Tongue (tissue), 2 donors: ENCODE data around the gene NUSAP1. TPM values are rescaled to one million over a fixed set of nuclear protein-coding genes. Genes with fewer than 3 reads are reported as not detected.
"Not testable (repeated sequence)": the region's sequence is repeated elsewhere in the genome, so short reads cannot be mapped to it uniquely, and the experiment has no call there.

Experiments used
- DNase-seq: peaks from one replicate; pipeline ENCODE4 v3.0.0-alpha.2; 2015
- total RNA-seq: library from RNA; depleted of rRNA; stranded (reverse); fragments of >200 nt; gene quantifications from one replicate; pipeline ENCODE4 v1.2.3, GENCODE V29; 2014

Gene NUSAP1
- total RNA-seq, 1 donor from 2014 or later, result 46.2 TPM

DNA sequence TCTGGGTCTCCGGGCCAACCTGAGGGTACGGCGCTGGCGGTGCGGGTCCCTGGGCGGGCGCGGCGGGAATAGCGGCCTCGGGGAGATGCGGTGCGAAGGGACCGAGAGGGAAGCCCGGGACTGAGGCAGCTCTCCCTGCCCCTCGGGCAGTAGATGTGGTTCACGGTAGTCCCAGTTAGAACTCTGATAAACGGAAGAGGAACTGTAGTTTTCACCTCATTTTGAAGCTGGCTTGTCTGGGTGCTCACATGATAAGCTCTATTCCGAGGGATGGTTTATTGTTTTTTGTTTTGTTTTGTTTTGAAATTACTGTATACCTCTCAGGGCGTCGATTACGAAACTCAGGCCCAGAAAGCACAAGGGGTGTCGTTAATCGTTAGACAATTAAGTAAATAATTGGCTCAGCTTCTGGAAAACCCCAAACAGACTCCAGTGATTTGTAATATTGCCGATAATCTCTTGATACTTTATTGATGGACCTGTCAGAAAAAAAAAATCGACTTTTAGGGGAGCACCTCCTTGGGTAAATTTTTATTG is 413 bp downstream of the NUSAP1 start:
- no peak for DNase-seq

DNA sequence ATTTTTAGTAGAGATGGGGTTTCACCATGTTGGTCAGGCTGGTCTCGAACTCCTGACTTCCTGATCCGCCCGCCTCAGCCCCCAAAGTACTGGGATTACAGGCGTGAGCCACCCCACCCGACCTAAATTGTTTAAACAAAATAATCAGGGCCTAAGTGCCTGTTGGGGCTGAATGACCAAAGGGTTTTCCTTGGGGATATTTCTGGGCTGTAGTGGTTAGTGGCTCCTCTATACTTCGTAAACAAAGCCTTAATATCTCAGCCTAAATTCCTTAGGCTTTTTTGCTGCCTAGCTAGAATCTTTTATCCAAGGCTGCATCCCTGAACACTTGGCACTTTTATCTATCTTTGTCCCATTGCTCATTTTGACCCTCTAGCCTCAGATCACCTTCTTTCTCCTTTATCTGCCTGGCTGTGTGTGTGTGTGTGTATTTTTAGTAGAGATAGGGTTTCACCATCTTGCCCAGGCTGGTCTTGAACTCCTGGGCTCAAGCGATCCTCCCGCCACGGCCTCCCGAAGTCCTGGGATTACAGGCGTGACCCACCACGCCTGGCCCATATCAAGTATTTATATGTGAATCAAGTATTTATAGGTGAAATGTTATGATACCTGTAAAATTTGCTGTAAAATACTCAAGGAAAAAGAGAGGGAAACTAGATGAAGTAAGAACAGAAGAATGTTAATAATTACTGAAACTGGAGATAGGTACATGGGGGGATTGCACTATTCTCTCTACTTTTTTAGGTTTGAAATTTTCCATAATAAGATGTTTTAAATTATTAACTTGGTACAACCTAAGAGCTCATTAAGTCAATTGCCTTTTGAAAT is 1.8 kb downstream of the NUSAP1 start:
- DNase-seq, result no peak

GRCh38 chr15:41336549-41336948 is 3.9 kb downstream of the NUSAP1 start:
- DNase-seq, result no peak

DNA sequence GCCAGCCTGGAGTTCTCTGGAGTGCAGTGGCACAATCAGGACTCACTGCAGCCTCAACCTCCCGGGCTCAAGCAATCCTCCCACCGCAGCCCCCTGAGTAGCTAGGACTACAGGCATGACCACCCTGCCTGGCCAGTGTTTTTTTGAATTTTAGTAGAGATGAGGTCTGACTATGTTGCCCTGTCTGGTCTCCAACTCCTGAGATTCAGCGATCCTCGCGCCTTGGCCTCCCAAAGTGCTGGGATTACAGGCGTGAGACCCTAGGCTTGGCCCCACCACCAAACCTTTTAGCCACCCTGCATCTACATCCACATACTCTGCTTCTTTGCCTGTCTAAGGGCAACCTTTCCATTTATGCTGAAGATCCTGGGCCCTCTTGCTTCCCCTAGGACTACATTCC is 4.4 kb downstream of the NUSAP1 start:
- DNase-seq, result no peak

DNA sequence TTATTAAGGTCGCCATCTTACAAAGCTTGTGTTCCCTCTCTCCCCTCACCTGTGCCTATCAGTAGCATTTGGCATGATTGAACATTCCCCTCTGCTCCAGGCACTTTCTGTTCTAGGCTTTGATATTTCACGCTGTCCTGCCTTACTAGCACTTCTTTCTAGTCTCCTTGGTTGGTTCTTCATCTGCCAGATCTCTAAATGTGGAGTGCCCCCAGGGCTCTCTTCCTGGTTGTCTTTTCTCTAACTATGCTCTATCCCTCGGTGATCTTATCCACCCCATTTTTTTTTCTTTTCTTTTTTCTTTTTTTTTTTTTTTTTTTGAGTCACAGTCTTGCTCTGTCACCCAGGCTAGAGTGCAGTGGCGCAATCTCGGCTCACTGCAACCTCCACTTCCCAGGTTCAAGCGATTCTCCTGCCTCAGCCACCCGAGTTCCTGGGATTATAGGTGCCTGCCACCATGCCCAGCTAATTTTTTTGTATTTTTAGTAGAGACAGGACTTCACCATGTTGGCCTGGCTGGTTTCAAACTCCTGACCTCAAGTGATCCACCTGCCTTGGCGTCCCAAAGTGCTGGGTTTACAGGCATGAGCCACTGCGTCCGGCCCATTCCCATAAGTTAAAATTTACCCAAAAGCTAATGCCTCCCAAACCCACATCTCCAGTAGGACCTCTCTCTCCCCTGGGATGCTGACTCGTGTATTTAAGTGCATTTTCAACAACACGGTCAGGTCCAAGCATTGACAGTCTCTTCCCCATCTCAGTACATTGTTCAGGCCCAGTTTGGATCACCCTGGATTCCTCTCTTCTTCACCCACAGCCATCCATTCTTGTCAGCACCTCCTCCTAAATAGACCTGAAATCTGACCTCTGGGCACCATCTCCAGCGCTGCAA is 5.2 kb downstream of the NUSAP1 start:
- DNase-seq, result no peak

DNA sequence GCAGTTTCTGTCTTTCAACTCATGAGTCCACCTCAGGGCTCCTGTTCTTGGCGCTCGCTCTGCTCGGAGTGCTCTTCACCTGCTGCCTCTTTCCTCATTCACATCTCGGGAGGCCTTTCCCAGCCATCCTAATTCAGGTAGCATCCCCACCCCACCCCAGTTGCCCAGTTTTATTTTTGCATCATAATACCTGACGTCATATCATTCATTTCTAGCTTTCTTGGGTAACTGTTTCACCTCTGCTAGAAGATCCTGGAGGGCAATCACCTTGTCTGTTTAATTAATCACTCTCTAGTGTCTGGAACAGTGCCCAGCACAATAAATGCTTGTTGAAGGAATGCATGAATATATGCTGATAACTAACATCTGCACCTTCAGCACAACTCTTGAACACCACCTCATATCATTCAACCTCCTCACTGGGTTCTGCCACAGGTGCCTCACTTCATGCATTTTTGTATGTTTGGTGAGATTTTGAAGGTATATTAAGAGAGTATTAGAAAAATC is 7.6 kb downstream of the NUSAP1 start:
- no peak for DNase-seq

DNA sequence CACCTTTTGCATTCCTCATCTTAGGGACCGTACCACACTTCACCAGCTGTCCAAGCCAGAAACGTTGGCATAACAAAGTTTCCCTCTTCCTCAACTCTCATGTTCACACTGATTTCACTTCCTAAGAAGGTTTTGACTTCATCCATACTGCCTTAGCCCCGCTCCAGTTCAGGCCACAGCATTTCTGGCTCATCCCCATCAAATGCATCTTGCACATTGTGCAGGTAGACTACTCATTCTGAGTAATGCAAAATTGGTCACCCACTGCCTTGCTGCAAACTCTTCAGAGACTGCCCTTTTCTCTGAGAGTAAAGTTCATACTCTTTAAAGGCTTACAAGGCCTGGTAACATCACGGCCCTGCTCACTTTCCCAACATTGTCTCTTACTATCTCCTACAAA is 8.8 kb downstream of the NUSAP1 start:
- DNase-seq, result no peak

DNA sequence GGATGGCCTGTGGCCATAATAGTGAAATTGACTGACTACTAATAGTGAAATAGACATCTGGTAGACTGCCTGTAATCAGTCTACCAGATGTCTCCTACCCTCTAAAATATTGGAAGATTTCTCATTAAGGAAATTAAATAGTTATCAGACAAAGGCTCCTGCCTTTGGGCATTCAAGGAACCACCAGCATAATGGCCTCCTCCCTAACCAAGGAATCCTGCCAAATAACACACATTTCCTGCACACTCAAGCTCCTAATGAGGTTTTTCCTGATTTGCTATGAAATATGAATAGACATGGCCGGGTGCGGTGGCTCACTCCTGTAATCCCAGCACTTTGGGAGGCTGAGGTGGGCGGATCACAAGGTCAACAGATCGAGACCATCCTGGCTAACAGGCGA is 14.6 kb downstream of the NUSAP1 start:
- DNase-seq, result no peak

DNA sequence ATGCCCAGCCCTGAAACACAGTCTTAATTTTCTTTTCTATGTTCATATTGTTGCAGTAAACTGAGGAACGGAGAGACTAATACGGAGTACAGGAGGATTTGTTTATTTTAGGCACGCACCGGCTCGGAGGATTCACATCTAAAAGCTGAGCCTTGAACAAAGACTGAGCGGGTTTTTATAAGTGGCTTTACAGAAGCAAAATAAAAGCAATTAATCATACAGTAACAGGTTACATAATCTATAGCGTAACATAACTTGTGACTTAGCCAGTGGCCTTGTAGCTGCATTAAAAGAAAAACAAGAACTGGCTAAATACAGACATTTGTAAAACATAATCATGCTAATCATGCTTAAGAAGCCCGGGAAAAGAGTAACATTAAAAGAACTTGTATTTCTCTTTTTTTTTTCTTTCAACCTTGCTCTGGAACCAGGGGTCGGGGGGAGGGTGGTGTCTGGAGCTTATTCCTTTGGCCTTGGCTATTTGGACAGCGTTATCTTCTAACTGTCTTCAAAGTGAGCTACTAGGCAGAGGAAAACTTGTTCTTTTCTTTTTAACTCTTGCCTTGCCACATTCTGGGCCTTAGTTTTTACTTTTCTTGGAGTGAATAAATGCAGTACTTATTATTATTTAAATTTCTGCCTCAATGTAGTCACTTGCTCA is 17.5 kb downstream of the NUSAP1 start:
- no peak for DNase-seq

DNA sequence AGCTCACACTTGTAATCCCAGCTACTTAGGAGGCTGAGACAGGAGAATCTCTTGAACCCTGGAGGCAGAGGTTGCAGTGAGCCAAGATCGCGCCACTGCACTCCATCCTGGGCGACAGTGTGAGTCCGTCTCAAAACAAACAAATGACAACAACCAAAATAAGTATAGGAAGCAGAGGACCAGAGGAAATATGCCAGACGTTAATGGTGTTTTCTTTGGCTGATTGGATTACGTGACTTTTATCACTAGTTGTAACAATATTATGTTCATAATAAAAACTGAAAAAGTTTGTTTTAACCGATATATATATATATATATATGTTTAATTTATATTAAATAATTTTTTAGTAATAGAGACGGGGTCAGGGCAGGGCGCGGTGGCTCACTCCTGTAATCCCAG is 21.7 kb downstream of the NUSAP1 start:
- no peak for DNase-seq

GRCh38 chr15:41367418-41367817 is 34.7 kb downstream of the NUSAP1 start:
- peak; percentile 16 for DNase-seq

DNA sequence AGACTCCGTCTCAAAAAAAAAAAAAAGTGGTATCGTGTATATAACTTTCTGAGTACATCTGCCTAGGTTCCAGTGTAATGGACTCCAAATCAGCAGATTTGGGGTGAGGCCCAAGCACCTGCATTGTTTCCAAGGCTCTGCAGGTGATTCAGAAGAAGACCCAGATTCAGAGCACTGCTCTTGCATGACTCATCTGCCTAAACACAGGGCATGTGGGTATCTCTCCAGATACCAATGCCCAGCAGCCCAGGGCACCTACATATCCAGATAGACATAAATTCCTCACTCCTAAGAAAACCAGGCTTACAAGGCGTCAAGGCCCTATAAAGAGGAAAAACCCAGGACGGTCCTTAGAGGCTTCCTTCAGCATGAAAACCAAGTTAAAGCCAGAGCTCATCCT is 45.3 kb downstream of the NUSAP1 start:
- DNase-seq, result no peak

DNA sequence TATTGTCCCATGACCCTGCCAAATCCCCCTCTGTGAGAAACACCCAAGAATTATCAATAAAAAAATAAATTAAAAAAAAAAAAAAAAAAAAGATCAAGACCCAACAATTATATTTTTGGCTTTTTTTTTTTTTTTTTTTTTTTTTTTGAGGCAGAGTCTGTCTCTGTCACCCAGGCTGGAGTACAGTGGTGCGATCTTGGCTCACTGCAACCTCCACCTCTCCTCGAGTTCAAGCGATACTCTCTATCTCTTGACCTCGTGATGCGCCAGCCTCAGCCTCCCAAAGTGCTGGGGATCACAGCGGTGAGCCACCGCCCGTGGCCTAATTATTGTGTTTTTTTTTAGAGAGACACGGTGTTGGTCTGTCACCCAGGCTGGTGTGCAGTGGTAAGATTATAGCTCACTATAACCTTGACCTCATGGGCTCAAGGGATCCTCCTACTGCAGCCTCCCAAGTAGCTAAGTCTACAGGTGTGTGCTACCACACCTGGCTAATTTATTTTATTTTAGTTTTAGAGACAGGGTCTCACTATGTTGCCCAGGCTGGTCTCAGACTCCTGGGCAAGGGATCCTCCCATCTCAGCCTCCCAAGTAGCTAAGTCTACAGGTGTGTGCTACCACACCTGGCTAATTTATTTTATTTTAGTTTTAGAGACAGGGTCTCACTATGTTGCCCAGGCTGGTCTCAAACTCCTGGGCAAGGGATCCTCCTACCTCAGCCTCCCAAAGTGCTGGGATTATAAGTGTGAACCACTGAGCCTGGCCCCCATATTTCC is 51.5 kb downstream of the NUSAP1 start:
- DNase-seq, result not testable (repeated sequence)

GRCh38 chr15:41387646-41388045 is 55.0 kb downstream of the NUSAP1 start:
- no peak for DNase-seq

GRCh38 chr15:41392659-41393058 is 60.0 kb downstream of the NUSAP1 start:
- DNase-seq, result no peak

- no peak for DNase-seq
Measured at GRCh38 chr15:41394924-41395323, 62.2 kb downstream of the NUSAP1 start.

DNA sequence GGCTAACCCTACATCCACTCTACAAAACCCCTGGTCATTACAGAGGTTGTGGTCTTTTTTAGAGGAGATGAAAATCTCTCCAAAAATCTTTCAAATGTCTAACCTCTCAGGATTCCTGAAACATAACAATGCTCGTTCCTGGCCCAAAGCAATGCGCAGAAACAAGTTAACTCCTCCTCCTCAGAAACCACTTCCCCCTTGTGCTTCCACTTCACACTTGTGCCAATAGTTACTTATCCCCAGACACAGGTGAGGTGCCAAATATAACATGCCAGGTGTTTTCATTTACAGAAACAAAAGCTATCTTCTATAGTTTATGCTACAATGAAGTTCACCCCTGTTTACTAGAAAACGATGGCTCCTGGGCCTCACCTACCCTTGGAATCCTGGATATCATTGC is 63.4 kb downstream of the NUSAP1 start:
- no peak for DNase-seq

DNA sequence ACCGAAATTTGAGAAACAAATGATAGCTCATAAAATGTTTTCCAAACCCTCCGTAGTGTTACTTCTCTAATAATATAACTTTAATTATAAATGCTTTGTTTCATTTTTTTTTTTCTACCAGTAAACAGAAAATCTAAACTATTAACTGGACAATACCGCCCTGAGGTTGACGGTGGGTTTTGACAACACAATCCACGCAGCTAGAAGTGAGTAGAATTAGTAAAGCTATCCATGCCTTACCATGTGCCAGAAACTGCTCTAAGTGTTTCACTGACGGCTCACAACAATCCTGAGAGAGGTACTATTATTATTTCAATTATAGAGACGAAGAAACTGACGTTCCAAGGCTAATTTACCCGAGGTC is 69.2 kb downstream of the NUSAP1 start:
- DNase-seq, result no peak

DNA sequence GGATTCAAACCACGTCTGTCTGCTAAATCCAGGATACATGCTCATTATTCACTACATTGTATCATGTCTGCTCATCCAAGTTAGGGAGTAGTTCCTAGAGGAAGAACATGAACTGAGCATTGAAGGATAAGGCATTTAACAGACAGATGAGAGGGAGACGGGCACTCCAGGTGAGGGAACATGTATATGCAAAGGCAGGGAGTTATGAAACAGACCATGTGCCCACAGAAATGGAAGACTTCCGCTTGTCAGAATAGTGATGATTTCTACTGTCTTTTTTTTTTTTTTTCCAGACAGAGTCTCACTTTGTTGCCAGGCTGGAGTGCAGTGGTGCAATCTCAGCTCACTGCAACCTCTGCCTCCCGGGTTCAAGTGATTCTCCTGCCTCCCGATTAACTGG is 74.7 kb downstream of the NUSAP1 start:
- DNase-seq, result no peak

GRCh38 chr15:41408234-41408641 is 75.6 kb downstream of the NUSAP1 start:
- DNase-seq, result no peak

DNA sequence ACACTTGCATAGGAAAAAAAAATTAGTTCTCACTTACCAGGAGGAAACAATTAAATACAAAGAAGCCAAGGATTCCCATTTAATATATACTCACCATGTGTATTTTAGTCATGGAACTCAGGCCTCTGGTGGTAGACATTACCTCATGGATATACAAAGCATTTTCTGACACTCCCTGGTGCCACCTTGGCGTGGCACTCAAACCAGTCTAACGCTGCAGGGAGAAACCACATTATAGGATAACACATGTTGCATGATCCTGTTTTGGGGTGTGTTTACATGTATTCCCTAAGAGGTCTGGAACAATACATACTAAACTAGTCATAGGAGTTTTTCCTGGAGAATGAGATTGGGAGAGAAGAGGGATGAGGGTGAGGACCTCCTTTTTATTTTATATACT is 78.3 kb downstream of the NUSAP1 start:
- no peak for DNase-seq

DNA sequence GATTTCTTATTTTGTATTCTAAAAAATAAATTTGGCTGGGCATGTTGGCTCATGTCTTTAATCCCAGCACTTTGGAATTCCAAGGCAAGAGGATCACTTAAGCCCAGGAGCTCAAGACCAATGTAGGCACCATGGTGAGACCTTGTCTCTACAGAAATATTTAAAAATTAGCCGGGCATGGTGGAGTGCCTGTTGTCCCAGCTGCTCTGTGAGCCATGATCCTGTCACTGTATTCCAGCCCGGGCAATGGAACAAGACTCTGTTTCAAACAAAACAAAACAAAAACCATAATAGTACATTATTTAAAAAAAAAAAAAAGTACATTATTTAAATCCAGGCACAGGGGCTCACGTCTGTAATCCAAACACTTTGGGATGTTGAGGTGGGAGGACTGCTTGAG is 78.8 kb downstream of the NUSAP1 start:
- peak; percentile 8 for DNase-seq
